HepG2 (cell line): ENCODE measurements around the gene MGST2. TPM values are rescaled to one million over a fixed set of nuclear protein-coding genes. Genes with fewer than 3 reads are reported as not detected.

Experiments used
- ATAC-seq: fragments of 200-7000 bp; cut with Tn5 transposase; 3 replicates; pipeline ENCODE4 v1.9.1; 2020; ENCODE audit warnings: mild to moderate bottlenecking, moderate library complexity
- BruUV-seq: library from RNA; stranded (reverse); fragments of 400-500 nt; replicated peaks from 2 replicates; lab custom pipeline; 2021; lab: Mats Ljungman, UMichigan
- CTCF ChIA-PET: fragments of 300-600 bp; formaldehyde crosslinking; extraction: SDS; loops from one replicate; lab custom pipeline; 2021; ENCODE audit warnings: low total read pairs, inconsistent platforms, low intra/inter-chr PET ratio; lab: Yijun Ruan, JAX
- POLR2A ChIA-PET: fragments of 350-600 bp; sonication (Branson Sonifier 250); formaldehyde crosslinking; loops from one replicate; lab custom pipeline; 2020; ENCODE audit warnings: antibody characterized with exemption, inconsistent platforms; lab: Yijun Ruan, JAX
- DNase-seq: peaks from one replicate; pipeline ENCODE4 v3.0.0-alpha.2; 2015; ENCODE audit warnings: low spot score
- FAIRE-seq: peaks from 3 replicates; lab custom pipeline; 2011; peaks lifted over from hg19 to GRCh38; lab: Jason Lieb, UNC
- H2AFZ ChIP-seq: one replicate; pipeline ENCODE4 v1.6.1; 2011; ENCODE audit warnings: low read length, inconsistent platforms
- H3K27ac ChIP-seq: fragments of 300-600 bp; 3 replicates; pipeline ENCODE4 v1.8.0; 2011; ENCODE audit warnings: mixed run types, mild to moderate bottlenecking, mixed read lengths, low read length, inconsistent platforms; ENCODE audit not compliant: insufficient read depth; ENCODE audit errors: extremely low read length
- H3K27me3 ChIP-seq, 2 experiments: fragments of 200-600 bp in 1 of 2; 2 replicates in 1 of 2; 3 replicates in 1 of 2; pipeline versions ENCODE4 v1.6.0 to v1.8.0; 2011; ENCODE audit warnings: low read length in 2 of 2, mild to moderate bottlenecking in 2 of 2, moderate library complexity in 2 of 2, inconsistent platforms in 1 of 2; ENCODE audit not compliant: insufficient read depth in 2 of 2, control insufficient read depth in 1 of 2
- H3K36me3 ChIP-seq, 2 experiments: fragments of 200-600 bp in 1 of 2; replicated peaks in 1 of 2; 2 replicates in 1 of 2; 3 replicates in 1 of 2; pipeline versions ENCODE4 v1.5.1 to v1.8.0; 2011; ENCODE audit warnings: low read length in 2 of 2, inconsistent platforms in 1 of 2; ENCODE audit not compliant: insufficient read depth in 2 of 2, control insufficient read depth in 1 of 2
- H3K4me1 ChIP-seq: 2 replicates; pipeline ENCODE4 v1.5.1; 2012; ENCODE audit warnings: low read length, inconsistent platforms; ENCODE audit not compliant: insufficient read depth
- H3K4me2 ChIP-seq: 2 replicates; pipeline ENCODE4 v1.6.0; 2011; ENCODE audit warnings: low read depth, low read length, inconsistent platforms
- H3K4me3 ChIP-seq, 3 experiments: fragments of 200-600 bp in 1 of 3; sonication (generic), shearing (Covaris generic) in 1 of 3; replicated peaks in 1 of 3; 2 replicates each; pipeline ENCODE4 v1.5.1; 2011 to 2016; ENCODE audit warnings: low read length in 3 of 3, inconsistent platforms in 2 of 3, low read depth in 2 of 3, mild to moderate bottlenecking in 2 of 3, control low read depth in 1 of 3, mixed read lengths in 1 of 3; ENCODE audit not compliant: insufficient read depth in 1 of 3
- H3K79me2 ChIP-seq: one replicate; pipeline ENCODE4 v1.6.1; 2011; ENCODE audit warnings: low read length, inconsistent platforms; ENCODE audit not compliant: insufficient read depth
- H3K9ac ChIP-seq: 2 replicates; pipeline ENCODE4 v1.6.0; 2011; ENCODE audit warnings: mild to moderate bottlenecking, low read depth, low read length, inconsistent platforms; ENCODE audit not compliant: insufficient read depth
- H3K9me3 ChIP-seq: 2 replicates; pipeline ENCODE4 v1.5.1; 2012; ENCODE audit warnings: mild to moderate bottlenecking, low read length
- H4K20me1 ChIP-seq: 2 replicates; pipeline ENCODE4 v1.6.0; 2011; ENCODE audit warnings: inconsistent platforms, mild to moderate bottlenecking, low read length, moderate library complexity; ENCODE audit not compliant: insufficient read depth
- AKAP8 ChIP-seq: sonication (generic); formaldehyde crosslinking; IDR thresholded peaks from 2 replicates; pipeline ENCODE4 v1.5.1; 2020; ENCODE audit warnings: mild to moderate bottlenecking, missing genetic modification reagents
- ATAD3A ChIP-seq: sonication (generic); formaldehyde crosslinking; IDR thresholded peaks from 2 replicates; pipeline ENCODE4 v1.4.0; 2020; ENCODE audit warnings: missing genetic modification reagents
- IRX3 ChIP-seq: sonication (generic); formaldehyde crosslinking; IDR thresholded peaks from 2 replicates; pipeline ENCODE4 v1.8.1; 2023; ENCODE audit warnings: mild to moderate bottlenecking, low read depth, missing genetic modification reagents, borderline replicate concordance
- KDM1A ChIP-seq: IDR thresholded peaks from 2 replicates; pipeline ENCODE4 v1.6.1; 2016; ENCODE audit warnings: missing compliant biosample characterization
- POLR2A ChIP-seq, 2 experiments: IDR thresholded peaks; 2 replicates each; pipeline ENCODE4 v1.6.1; 2011; ENCODE audit warnings: low read depth in 2 of 2, low read length in 2 of 2, mild to moderate bottlenecking in 1 of 2, moderate library complexity in 1 of 2; ENCODE audit not compliant: insufficient read depth in 1 of 2
- POLR2AphosphoS5 ChIP-seq: IDR thresholded peaks from 2 replicates; pipeline ENCODE4 v1.6.1; 2012; ENCODE audit warnings: low read depth, low read length
- POLR2G ChIP-seq: fragments of 200-400 bp; formaldehyde crosslinking; IDR thresholded peaks from 2 replicates; pipeline ENCODE4 v1.6.1; 2018; ENCODE audit warnings: mild to moderate bottlenecking, low read depth, low read length, moderate library complexity
- RARG ChIP-seq: sonication (generic); formaldehyde crosslinking; IDR thresholded peaks from 2 replicates; pipeline ENCODE4 v1.4.0; 2020; ENCODE audit warnings: low read depth, mild to moderate bottlenecking, missing genetic modification reagents
- RBM22 ChIP-seq: fragments of 200-400 bp; formaldehyde crosslinking; optimal IDR thresholded peaks from 2 replicates; pipeline ENCODE3; 2017; ENCODE audit warnings: mild to moderate bottlenecking, low read length, moderate library complexity
- ZC3H13 ChIP-seq: sonication (generic); formaldehyde crosslinking; IDR thresholded peaks from 2 replicates; pipeline ENCODE4 v1.8.1; 2023; ENCODE audit warnings: mild to moderate bottlenecking, missing genetic modification reagents, moderate library complexity
- ZFP37 ChIP-seq: sonication (generic); formaldehyde crosslinking; IDR thresholded peaks from 2 replicates; pipeline ENCODE4 v1.4.0; 2020; ENCODE audit warnings: missing genetic modification reagents, borderline replicate concordance
- ZFX ChIP-seq: sonication (generic); formaldehyde crosslinking; IDR thresholded peaks from 2 replicates; pipeline ENCODE4 v1.4.0; 2020; ENCODE audit warnings: mild to moderate bottlenecking, low read depth, missing genetic modification reagents, moderate library complexity
- ZSCAN21 ChIP-seq: sonication (generic); formaldehyde crosslinking; IDR thresholded peaks from 2 replicates; pipeline ENCODE4 v1.8.0; 2022; ENCODE audit warnings: mild to moderate bottlenecking, missing genetic modification reagents, moderate library complexity, borderline replicate concordance
- WGBS: methylation state at CpG from one replicate; pipeline ENCODE4 v1.1.6; 2017; ENCODE audit warnings: low lambda C conversion rate; 5-methylcytosine and 5-hydroxymethylcytosine counted together
- in situ Hi-C: cut with HindIII; loops from 2 replicates; pipeline ENCODE4 v1.10.0; 2017; ENCODE audit warnings: low pct_unique_long_range_greater_than_20kb; ENCODE audit not compliant: extremely low pct_ligation_motif_present
- intact Hi-C: fragments of 100-400 bp; cut with micrococcal nuclease; formaldehyde crosslinking; loops from one replicate; pipeline ENCODE4 v1.10.0; 2022; ENCODE audit not compliant: unreplicated experiment
- polyA plus RNA-seq, 8 experiments: library from polyadenylated mRNA; depleted of rRNA in 3 of 8; stranded (reverse) in 7 of 8; unstranded in 1 of 8; fragments of >200 nt; fragmentation: Illumina TruSeq in 4 of 8; extraction: Trizol in 4 of 8; gene quantifications; 2 replicates each; pipeline versions ENCODE4 v1.2.1 to v1.2.3, GENCODE V29; 2011 to 2016; ENCODE audit warnings: low read depth in 4 of 8, missing spikeins in 1 of 8, mixed read lengths in 1 of 8; ENCODE audit not compliant: insufficient read depth in 1 of 8
- total RNA-seq, 5 experiments: library from RNA; depleted of rRNA; stranded (reverse); fragments of >200 nt; fragmentation: Illumina TruSeq; extraction: Trizol; gene quantifications; 2 replicates each; pipeline ENCODE4 v1.2.3, GENCODE V29; 2016; ENCODE audit warnings: low read depth in 1 of 5
- TF ChIP-seq, protein P1 (sequence below): sonication (generic); formaldehyde crosslinking; IDR thresholded peaks from 2 replicates; pipeline ENCODE4 v1.4.0; 2020; ENCODE audit warnings: missing genetic modification reagents
- TF ChIP-seq, protein P2 (sequence below): fragments of 450-650 bp; IDR thresholded peaks from 2 replicates; pipeline ENCODE4 v1.6.1; 2017; ENCODE audit warnings: mild to moderate bottlenecking
- TF ChIP-seq, protein P3 (sequence below): sonication (generic); formaldehyde crosslinking; IDR thresholded peaks from 2 replicates; pipeline ENCODE4 v1.4.0; 2020; ENCODE audit warnings: mild to moderate bottlenecking, missing genetic modification reagents
- TF ChIP-seq, protein P4 (sequence below): sonication (generic); formaldehyde crosslinking; IDR thresholded peaks from 2 replicates; pipeline ENCODE4 v1.4.0; 2020; ENCODE audit warnings: mild to moderate bottlenecking, missing genetic modification reagents

MGST2 gene
- total and polyA plus RNA-seq, 2 of the 13 experiments (the other 11 are each of a cell fraction or from before 2014, with no cell fraction given), result 205 to 416 TPM

DNA sequence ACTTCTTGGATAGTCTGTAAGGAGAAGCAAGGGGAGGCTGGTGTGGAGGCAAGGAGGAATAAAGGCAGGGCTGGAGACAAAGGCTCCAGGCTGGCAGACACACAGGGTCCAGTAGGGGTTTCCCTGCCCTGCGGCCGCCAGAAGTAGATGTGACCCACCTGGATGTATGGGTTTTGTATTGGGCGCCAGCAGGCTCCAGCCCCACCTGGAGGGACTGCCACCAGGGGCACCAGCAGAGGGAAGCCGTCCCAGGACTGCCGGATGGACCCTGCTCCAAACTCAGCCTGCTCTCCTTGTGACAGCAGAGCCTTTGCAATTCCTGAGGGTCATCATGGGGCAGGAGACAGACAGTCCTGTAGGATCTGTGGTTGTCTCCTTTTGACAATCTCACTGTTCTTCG lies 52.7 kb downstream of the MGST2 start (continued):
- 0 out of 2 replicates have a peak, but pooled peaks have one; percentile 16 for TF ChIP-seq ZC3H13 (CRISPR knock-in tag)
- TF ChIP-seq, protein P1, sequence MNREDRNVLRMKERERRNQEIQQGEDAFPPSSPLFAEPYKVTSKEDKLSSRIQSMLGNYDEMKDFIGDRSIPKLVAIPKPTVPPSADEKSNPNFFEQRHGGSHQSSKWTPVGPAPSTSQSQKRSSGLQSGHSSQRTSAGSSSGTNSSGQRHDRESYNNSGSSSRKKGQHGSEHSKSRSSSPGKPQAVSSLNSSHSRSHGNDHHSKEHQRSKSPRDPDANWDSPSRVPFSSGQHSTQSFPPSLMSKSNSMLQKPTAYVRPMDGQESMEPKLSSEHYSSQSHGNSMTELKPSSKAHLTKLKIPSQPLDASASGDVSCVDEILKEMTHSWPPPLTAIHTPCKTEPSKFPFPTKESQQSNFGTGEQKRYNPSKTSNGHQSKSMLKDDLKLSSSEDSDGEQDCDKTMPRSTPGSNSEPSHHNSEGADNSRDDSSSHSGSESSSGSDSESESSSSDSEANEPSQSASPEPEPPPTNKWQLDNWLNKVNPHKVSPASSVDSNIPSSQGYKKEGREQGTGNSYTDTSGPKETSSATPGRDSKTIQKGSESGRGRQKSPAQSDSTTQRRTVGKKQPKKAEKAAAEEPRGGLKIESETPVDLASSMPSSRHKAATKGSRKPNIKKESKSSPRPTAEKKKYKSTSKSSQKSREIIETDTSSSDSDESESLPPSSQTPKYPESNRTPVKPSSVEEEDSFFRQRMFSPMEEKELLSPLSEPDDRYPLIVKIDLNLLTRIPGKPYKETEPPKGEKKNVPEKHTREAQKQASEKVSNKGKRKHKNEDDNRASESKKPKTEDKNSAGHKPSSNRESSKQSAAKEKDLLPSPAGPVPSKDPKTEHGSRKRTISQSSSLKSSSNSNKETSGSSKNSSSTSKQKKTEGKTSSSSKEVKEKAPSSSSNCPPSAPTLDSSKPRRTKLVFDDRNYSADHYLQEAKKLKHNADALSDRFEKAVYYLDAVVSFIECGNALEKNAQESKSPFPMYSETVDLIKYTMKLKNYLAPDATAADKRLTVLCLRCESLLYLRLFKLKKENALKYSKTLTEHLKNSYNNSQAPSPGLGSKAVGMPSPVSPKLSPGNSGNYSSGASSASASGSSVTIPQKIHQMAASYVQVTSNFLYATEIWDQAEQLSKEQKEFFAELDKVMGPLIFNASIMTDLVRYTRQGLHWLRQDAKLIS (CRISPR knock-in tag), result no peak
- TF ChIP-seq POLR2G, result peak; percentile 46; the same call in 1 of the 2 replicates
- no peak for TF ChIP-seq ZFX
- peak; percentile 47; the same call in 1 of the 2 replicates for TF ChIP-seq POLR2AphosphoS5
- TF ChIP-seq RBM22, result peak; percentile 27

DNA sequence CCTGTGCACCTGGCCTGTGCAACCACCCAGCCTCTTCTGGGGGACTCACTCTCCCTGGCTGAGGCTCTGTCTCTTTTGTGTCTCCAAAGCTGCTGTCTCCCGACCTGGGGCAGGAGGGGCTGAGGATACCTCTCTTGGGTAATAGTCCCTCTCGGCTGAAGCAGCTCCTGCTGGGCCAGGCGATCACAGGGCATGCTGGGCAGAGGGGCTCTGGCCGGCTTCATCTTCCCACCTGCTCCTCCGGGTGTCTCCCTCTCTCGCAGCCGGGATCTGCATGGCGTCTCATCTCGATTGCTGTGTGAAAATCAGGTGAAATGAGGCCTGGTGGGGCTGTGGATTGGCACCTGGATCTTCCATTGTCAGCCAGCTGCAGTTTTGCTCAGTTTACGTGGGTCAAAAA lies 53.2 kb downstream of the MGST2 start:
- Histone ChIP-seq H3K4me1 (no peaks in the 10 kb centered on the region), H3K36me3 (peaks cover 7 to 36% of the 10 kb centered on the region in 2 experiments), H2AFZ (no peak overlapping the region), H3K4me3 (no peak overlapping the region), H4K20me1 (no peaks in the 10 kb centered on the region), H3K79me2 (no peaks in the 10 kb centered on the region), H3K9me3 (no peaks in the 10 kb centered on the region), H3K4me2 (no peak overlapping the region), H3K27me3 (no peaks in the 10 kb centered on the region), H3K27ac (no peak overlapping the region), H3K9ac (no peak overlapping the region)
- intact Hi-C loops, result no loop called here
- 100% methylated on average over 5 of the region's 10 CpGs for WGBS
- ChIA-PET CTCF (no interaction called here), POLR2A (no interaction called here)
- DNase-seq, result no peak
- in situ Hi-C loops, result no loop called here
- ATAC-seq, result peak; percentile 24
- BruUV-seq, result no TSS peak
- no peak for FAIRE-seq
- no peak for TF ChIP-seq ZC3H13 (CRISPR knock-in tag)
- TF ChIP-seq ZFP37, result 0 out of 2 replicates have a peak, but pooled peaks have one; percentile 4
- no peak for TF ChIP-seq ZSCAN21 (CRISPR knock-in tag)
- no peak for TF ChIP-seq KDM1A (CRISPR knock-in tag)
- TF ChIP-seq IRX3 (CRISPR knock-in tag), result no peak
- TF ChIP-seq, protein P2, sequence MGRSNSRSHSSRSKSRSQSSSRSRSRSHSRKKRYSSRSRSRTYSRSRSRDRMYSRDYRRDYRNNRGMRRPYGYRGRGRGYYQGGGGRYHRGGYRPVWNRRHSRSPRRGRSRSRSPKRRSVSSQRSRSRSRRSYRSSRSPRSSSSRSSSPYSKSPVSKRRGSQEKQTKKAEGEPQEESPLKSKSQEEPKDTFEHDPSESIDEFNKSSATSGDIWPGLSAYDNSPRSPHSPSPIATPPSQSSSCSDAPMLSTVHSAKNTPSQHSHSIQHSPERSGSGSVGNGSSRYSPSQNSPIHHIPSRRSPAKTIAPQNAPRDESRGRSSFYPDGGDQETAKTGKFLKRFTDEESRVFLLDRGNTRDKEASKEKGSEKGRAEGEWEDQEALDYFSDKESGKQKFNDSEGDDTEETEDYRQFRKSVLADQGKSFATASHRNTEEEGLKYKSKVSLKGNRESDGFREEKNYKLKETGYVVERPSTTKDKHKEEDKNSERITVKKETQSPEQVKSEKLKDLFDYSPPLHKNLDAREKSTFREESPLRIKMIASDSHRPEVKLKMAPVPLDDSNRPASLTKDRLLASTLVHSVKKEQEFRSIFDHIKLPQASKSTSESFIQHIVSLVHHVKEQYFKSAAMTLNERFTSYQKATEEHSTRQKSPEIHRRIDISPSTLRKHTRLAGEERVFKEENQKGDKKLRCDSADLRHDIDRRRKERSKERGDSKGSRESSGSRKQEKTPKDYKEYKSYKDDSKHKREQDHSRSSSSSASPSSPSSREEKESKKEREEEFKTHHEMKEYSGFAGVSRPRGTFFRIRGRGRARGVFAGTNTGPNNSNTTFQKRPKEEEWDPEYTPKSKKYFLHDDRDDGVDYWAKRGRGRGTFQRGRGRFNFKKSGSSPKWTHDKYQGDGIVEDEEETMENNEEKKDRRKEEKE, result no peak
- TF ChIP-seq, protein P3, sequence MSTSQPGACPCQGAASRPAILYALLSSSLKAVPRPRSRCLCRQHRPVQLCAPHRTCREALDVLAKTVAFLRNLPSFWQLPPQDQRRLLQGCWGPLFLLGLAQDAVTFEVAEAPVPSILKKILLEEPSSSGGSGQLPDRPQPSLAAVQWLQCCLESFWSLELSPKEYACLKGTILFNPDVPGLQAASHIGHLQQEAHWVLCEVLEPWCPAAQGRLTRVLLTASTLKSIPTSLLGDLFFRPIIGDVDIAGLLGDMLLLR, result no peak
- no peak for TF ChIP-seq ATAD3A
- peak; percentile 34 for TF ChIP-seq POLR2AphosphoS5
- peak in 1 of 2 experiments; percentile 22; a peak in 1 of 4 replicates for TF ChIP-seq POLR2A (IDR thresholded peaks at IDR 0.05; ENCODE audit: insufficient read depth in 1 of 2, low read depth in 2 of 2, low read length in 2 of 2)
- TF ChIP-seq RARG (CRISPR knock-in tag), result no peak
- TF ChIP-seq, protein P4, sequence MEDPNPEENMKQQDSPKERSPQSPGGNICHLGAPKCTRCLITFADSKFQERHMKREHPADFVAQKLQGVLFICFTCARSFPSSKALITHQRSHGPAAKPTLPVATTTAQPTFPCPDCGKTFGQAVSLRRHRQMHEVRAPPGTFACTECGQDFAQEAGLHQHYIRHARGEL (CRISPR knock-in tag), result no peak
- TF ChIP-seq AKAP8 (CRISPR knock-in tag), result no peak
